Right lobe of liver (tissue), 6 donors: ENCODE measurements around the gene CD209. TPM values are rescaled to one million over a fixed set of nuclear protein-coding genes. Genes with fewer than 3 reads are reported as not detected.
A peak's percentile ranks its signal among the peaks of the same experiment; 100 is the strongest.

Experiments used
- ATAC-seq, 4 donors: fragments of 200-7000 bp; cut with Tn5 transposase; one replicate each; pipeline ENCODE4 v1.9.1; 2020; ENCODE audit warnings: mild to moderate bottlenecking in 4 of 4, moderate library complexity in 4 of 4
- DNase-seq, 3 donors: peaks; one replicate each; pipeline ENCODE4 v3.0.0-alpha.2; 2020
- H3K27ac ChIP-seq, 3 donors: fragments of 200-600 bp; one replicate each; pipeline ENCODE4 v1.8.0; 2022
- H3K27me3 ChIP-seq, 2 donors: fragments of 200-600 bp; one replicate each; pipeline ENCODE4 v1.8.0; 2022
- H3K36me3 ChIP-seq, 4 donors: fragments of 200-600 bp; sonication (generic) in 1 of 4; one replicate each; pipeline versions ENCODE4 v1.5.1 to v1.8.0; 2017 to 2022; ENCODE audit warnings: control low read depth in 1 of 4
- H3K4me1 ChIP-seq, 4 donors: fragments of 200-600 bp; sonication (generic) in 1 of 4; one replicate each; pipeline versions ENCODE4 v1.5.1 to v1.8.0; 2017 to 2022; ENCODE audit warnings: control low read depth in 1 of 4
- H3K4me3 ChIP-seq, 3 donors: fragments of 200-600 bp; one replicate each; pipeline ENCODE4 v1.8.0; 2022
- H3K9me3 ChIP-seq, 4 donors: fragments of 200-600 bp; sonication (generic) in 1 of 4; one replicate each; pipeline versions ENCODE4 v1.5.1 to v1.8.0; 2017 to 2022; ENCODE audit warnings: control low read depth in 1 of 4
- POLR2A ChIP-seq: fragments of 450-650 bp; IDR thresholded peaks from one replicate; pipeline ENCODE4 v1.6.1; 2017; ENCODE audit warnings: antibody characterized with exemption, mild to moderate bottlenecking
- whole genome bisulfite sequencing: methylation state at CpG from one replicate; pipeline ENCODE4 v1.1.6; 2018; ENCODE audit warnings: low coverage, low lambda C conversion rate; ENCODE audit not compliant: insufficient coverage; ENCODE audit errors: missing lambda C conversion rate; 5-methylcytosine and 5-hydroxymethylcytosine counted together
- intact Hi-C, 2 donors: fragments of 100-400 bp; cut with DNase I; formaldehyde crosslinking; loops; one replicate each; pipeline versions ENCODE4 v1.11.2 to v1.14.1; 2022
- total RNA-seq, 6 experiments: library from RNA; depleted of rRNA in 2 of 6; stranded (reverse); fragments of >200 nt in 2 of 6; fragmentation: NEBNext Ultra II Directional in 3 of 6; extraction: Animal tissue kit (Norgen Biotek cat#: 25700) in 3 of 6; gene quantifications; one replicate each; pipeline versions ENCODE4 v1.1.0 to v1.2.4, GENCODE V29; 2016 to 2023
- TF ChIP-seq, protein P1 (sequence below), 4 donors: fragments of 200-600 bp in 3 of 4; fragments of 450-650 bp in 1 of 4; IDR thresholded peaks; one replicate each; pipeline versions ENCODE4 v1.5.1 to v1.8.0; 2016 to 2022; ENCODE audit warnings: antibody characterized with exemption in 4 of 4, mild to moderate bottlenecking in 2 of 4
- donor health status: DM: no; HTN: yes; CAD: no.
- donor health status: DM: no; HTN: no; CAD: no.
- donor health status: DM: no; HTN: no; CAD: no.
- donor health status: DM: no; HTN: yes; CAD: no.
- donor health status: DM: no; HTN: yes; CAD: no.

The CD209 gene
- total RNA-seq, 6 experiments from 2014 or later: 0.42 to 6.7 (median 2.8) TPM

DNA sequence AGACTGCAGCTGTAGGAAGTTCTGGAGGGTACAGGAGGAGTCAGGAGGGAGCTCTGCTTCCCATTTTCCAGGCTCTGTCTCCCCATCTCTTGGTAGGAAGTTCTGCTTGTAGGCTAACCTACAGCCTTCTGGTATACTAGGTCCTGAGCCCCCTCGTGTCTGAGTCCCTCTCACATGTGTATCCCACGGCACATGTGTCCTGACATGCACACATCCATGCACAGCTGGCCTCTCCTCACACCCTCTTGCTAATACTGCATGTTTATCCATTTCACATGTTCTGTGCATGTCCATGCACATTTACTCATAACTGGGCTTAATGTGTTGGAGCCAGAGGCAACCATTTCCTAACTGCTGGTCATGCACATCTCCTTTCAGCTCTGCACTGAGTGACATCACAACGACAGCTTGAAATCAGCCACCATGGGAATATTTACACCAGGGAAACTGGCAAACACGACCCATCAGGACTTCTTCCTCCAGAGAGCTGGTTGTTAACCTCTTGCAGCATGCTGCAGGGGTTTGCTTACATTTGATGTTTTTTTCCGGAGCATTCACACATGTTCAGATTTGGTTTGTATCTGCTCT is 3.0 kb downstream of the CD209 start:
- intact Hi-C loops: no loop called here
- Histone ChIP-seq H3K27ac (no peak overlapping the region), H3K4me1 (no peaks in the 10 kb centered on the region), H3K36me3 (no peaks in the 10 kb centered on the region), H3K27me3 (no peaks in the 10 kb centered on the region), H3K4me3 (no peak overlapping the region), H3K9me3 (no peaks in the 10 kb centered on the region)
- 50% methylated on average over 5 of the region's 5 CpGs for WGBS
- no peak for ATAC-seq
- no peak for TF ChIP-seq POLR2A
- TF ChIP-seq, protein P1, sequence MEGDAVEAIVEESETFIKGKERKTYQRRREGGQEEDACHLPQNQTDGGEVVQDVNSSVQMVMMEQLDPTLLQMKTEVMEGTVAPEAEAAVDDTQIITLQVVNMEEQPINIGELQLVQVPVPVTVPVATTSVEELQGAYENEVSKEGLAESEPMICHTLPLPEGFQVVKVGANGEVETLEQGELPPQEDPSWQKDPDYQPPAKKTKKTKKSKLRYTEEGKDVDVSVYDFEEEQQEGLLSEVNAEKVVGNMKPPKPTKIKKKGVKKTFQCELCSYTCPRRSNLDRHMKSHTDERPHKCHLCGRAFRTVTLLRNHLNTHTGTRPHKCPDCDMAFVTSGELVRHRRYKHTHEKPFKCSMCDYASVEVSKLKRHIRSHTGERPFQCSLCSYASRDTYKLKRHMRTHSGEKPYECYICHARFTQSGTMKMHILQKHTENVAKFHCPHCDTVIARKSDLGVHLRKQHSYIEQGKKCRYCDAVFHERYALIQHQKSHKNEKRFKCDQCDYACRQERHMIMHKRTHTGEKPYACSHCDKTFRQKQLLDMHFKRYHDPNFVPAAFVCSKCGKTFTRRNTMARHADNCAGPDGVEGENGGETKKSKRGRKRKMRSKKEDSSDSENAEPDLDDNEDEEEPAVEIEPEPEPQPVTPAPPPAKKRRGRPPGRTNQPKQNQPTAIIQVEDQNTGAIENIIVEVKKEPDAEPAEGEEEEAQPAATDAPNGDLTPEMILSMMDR (IDR thresholded peaks at IDR 0.05): no peak
- DNase-seq: no peak

DNA sequence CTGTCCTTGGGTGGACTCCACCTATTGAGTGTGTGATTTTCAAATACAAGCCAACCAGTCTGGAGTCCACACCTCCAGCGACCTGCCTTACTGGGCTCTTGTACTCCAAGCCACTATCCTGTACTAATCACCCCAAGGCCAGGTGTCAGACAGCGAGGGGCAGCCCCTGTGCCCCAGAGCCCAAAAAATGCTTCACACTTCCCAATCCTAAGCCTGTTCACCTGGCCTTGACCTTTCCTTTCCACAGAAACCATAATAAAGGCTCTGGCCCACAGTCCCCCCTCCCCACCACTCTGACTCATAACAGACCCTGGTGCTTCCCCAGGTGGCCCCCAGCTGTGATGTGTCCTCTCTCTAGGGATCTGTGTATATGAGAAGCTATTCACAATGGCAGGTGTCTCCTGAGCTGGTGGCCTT is 3.9 kb downstream of the CD209 start:
- no peak for DNase-seq
- H3K4me3 ChIP-seq: no peak overlapping the region
- intact Hi-C loops: no loop called here
- ATAC-seq: no peak
- WGBS: 61% methylated on average over 2 of the region's 2 CpGs
- H3K36me3 ChIP-seq: no peaks in the 10 kb centered on the region
- H3K4me1 ChIP-seq: no peaks in the 10 kb centered on the region
- no peak overlapping the region for H3K27ac ChIP-seq
- H3K27me3 ChIP-seq: no peaks in the 10 kb centered on the region
- no peaks in the 10 kb centered on the region for H3K9me3 ChIP-seq
- TF ChIP-seq, protein P1 (IDR thresholded peaks at IDR 0.05): no peak
- no peak for TF ChIP-seq POLR2A

DNA sequence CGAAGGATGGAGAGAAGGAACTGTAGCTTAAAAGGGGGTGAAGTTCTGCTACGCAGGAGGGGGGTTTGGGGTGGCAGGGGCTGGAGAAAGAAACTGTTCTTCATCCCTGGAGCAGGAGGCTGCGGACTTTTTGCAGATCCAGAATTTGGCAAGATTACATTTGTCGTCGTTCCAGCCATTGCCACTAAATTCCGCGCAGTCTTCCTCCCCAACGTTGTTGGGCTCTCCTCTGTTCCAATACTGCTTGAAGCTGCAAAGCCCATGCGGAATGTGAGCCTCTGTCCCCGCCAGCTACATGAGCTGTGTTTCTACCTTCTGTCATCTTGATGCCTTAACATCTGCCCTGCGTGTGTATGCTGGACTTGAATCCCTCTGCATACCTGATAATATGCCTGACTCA is 4.3 kb downstream of the CD209 start:
- no peak for TF ChIP-seq POLR2A
- TF ChIP-seq, protein P1 (IDR thresholded peaks at IDR 0.05): no peak
- 57% methylated on average over 10 of the region's 11 CpGs for WGBS
- Histone ChIP-seq H3K4me1 (no peaks in the 10 kb centered on the region), H3K9me3 (no peaks in the 10 kb centered on the region), H3K4me3 (no peak overlapping the region), H3K27me3 (no peaks in the 10 kb centered on the region), H3K27ac (no peak overlapping the region), H3K36me3 (no peaks in the 10 kb centered on the region)
- ATAC-seq: no peak
- intact Hi-C loops: no loop called here
- no peak for DNase-seq

DNA sequence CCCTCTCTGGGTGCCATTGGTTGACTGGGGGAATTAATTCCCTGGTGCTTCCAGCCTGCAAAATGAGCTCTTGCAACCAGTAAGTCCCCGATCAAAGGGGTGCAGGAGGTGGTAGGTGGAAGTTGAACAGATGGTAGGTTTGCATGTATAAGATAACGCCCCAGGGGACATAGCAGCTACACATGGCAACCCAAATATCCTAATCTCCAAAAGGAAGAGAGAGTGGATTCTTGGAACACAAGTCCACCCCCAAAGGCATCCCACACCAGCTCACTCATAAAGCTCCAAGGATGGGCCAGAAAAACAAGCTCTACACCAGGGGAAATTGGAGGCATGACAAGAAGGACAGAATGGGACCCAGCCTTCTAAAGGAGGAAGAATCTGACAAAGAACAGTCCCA is 4.8 kb downstream of the CD209 start:
- intact Hi-C loops: no loop called here
- H3K4me1 ChIP-seq: no peaks in the 10 kb centered on the region
- no peaks in the 10 kb centered on the region for H3K9me3 ChIP-seq
- no peak overlapping the region for H3K27ac ChIP-seq
- DNase-seq (no peak), ATAC-seq (no peak)
- no peaks in the 10 kb centered on the region for H3K36me3 ChIP-seq
- TF ChIP-seq, protein P1 (IDR thresholded peaks at IDR 0.05): no peak
- TF ChIP-seq POLR2A: no peak
- WGBS: 80% methylated on average over 1 of the region's 2 CpGs
- no peak overlapping the region for H3K4me3 ChIP-seq
- H3K27me3 ChIP-seq: no peaks in the 10 kb centered on the region

DNA sequence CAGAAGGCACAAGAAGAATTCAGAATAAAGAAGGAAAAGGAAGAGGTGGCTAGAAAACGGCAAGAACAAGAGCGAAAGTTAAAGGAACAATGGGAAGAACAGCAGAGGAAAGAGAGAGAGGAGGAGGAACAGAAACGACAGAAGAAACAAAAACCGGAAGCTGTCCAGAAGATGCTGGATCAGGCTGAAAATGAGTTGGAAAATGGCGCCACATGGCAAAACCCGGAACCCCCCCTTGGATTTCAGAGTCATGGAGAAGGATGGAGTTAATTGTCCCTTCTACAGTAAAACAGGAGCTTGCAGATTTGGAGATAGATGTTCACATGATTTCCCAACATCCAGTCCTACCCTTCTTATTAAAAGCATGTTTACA is 6.7 kb downstream of the CD209 start:
- 42% methylated on average over 6 of the region's 6 CpGs for WGBS
- Histone ChIP-seq H3K27ac (peak overlapping the region in 1 of 3 donors; percentile 18), H3K4me3 (no peak overlapping the region), H3K9me3 (no peaks in the 10 kb centered on the region), H3K27me3 (no peaks in the 10 kb centered on the region), H3K36me3 (no peaks in the 10 kb centered on the region), H3K4me1 (no peaks in the 10 kb centered on the region)
- ATAC-seq: no peak
- TF ChIP-seq, protein P1 (IDR thresholded peaks at IDR 0.05): no peak
- no peak for TF ChIP-seq POLR2A
- no peak for DNase-seq
- intact Hi-C loops: no loop called here
